Measurements from ENCODE around the gene NANOS3.

Gene NANOS3

GRCh38 chr19:13929956-13930355 is 53.0 kb downstream of the NANOS3 start:
- H3K4me3 ChIP-seq (ENCODE audit: control insufficient read depth, low read depth, low read length) = no peak overlapping the region
- DNase-seq (ENCODE audit: low read depth) = no peak
- no peak for TF ChIP-seq CTCF (IDR thresholded peaks at IDR 0.05; ENCODE audit: control insufficient read depth, insufficient read depth, low read depth, low read length, missing control alignments)

Data from AG09309 (cell line).